SW480 (cell line): ENCODE results near the gene ATP1A4.
A peak's percentile ranks its signal among the peaks of the same experiment; 100 is the strongest.
"Not testable (repeated sequence)": the region's sequence is repeated elsewhere in the genome, so short reads cannot be mapped to it uniquely, and the experiment has no call there.

ENCODE experiments used
- DNase-seq: peaks from one replicate; pipeline ENCODE4 v3.0.0-alpha.2; 2016; ENCODE audit warnings: low spot score

ATP1A4 gene

GRCh38 chr1:160123726-160124125 is 27.7 kb upstream of the ATP1A4 start:
- DNase-seq = no peak

DNA sequence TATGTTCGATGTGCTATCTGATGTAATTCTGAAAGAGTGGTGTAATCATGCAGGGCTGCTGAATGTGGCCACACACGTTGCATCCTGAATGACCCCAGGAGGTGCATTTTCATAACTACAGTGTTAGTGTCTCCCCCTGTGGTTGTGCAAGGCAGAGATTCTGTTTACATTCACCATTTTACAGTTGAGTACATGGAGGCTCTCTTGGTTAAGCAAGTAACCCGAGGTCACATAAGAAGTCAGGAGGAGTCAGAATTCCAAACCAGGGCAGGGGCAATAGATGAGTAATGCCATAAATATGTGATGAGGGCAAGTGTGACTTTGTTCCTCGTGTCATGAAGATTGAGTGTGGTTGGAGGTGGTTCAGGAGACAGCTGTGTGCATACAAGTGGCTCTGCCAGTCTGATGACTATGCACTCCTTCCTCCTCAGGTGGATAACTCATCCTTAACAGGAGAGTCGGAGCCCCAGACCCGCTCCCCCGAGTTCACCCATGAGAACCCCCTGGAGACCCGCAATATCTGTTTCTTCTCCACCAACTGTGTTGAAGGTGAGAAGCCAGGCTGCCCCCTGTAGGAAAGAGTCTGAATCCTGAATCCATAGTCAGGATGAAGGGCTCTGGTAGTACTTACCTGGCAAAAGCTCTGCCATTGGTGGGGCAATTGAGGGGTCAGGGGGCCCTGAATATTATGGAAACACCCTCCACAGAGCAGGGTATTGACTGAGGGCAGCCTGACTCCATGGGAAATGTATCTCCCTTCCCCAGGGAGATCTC is 26.5 kb upstream of the ATP1A4 start:
- DNase-seq = peak; percentile 95

DNA sequence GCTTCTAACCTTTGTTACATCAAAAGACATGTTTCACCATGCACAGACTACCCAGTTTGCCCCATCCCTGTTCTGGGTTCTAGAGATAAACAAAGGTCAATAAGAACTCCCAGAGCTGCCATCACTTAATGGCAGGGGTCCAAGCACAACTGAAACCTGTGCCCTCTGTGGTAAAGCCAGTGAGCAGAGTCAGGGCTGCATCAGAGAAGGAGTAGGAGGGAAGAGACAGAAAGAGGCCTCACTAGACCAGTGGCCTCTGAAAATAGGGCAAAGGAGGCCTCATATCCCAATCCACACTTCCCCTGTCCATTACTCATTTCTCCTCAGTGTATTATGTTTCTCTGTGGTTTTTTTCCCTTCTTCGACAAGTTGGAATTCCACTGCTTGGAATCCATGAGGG is 25.7 kb upstream of the ATP1A4 start:
- DNase-seq = no peak

- DNase-seq = not testable (repeated sequence)
Measured at GRCh38 chr1:160126342-160126741, 25.1 kb upstream of the ATP1A4 start.

- no peak for DNase-seq
Measured at GRCh38 chr1:160127381-160127780, 24.0 kb upstream of the ATP1A4 start.

DNA sequence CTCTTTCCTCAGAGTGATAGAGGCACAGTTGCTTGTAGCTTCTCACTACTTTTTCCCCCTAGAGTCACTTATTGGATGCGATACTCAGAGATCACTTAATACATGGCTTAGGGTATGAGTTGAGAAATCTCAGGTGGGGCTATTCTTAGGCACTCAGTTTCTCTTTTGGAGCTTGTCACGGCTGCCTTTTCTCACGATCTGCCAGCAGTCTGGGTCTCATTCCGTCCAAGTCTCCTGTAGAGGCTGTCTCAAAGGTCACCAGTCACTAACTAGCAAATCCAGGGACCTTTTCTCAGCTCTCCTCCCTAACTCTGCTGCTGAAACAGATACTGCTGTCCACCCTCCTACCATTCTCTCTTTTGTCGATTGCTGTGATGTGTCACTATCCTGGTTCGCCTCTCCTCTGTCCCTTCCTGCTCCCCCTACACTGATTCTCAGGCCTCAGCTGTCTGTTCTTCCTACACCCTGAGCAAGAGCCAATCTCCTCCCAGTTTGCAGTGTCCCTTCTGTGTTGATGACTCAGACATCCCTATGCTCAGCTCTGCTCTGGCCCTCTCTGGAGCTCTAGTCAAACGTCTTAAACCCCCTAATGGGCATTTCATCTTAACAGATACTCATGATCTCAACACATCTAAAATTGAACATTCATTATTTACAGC is 23.4 kb upstream of the ATP1A4 start:
- peak; percentile 27 for DNase-seq

DNA sequence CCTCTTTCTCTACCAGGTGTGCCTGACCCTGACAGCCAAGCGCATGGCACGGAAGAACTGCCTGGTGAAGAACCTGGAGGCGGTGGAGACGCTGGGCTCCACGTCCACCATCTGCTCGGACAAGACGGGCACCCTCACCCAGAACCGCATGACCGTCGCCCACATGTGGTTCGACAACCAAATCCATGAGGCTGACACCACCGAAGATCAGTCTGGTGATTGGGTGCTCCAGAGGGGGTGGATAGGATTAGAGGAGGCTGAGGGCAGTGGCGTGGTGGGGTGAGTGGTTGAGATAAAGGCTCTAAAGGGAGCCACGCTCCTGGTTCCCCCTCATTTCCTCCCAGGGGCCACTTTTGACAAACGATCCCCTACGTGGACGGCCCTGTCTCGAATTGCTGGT is 22.8 kb upstream of the ATP1A4 start:
- no peak for DNase-seq

DNA sequence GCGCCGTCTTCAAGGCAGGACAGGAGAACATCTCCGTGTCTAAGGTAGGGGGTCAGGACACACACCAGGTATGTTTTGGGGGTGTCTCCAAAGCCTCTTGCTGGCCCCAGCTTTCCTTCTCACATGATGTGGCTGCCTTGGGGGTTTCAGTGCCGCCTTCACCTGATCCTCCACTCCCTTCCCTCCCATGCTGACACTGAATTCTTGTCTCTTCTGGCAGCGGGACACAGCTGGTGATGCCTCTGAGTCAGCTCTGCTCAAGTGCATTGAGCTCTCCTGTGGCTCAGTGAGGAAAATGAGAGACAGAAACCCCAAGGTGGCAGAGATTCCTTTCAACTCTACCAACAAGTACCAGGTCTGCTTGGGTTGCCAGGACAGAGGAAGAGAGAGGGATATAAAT is 22.4 kb upstream of the ATP1A4 start:
- DNase-seq = no peak

- DNase-seq = no peak
Measured at GRCh38 chr1:160129558-160129957, 21.8 kb upstream of the ATP1A4 start.

DNA sequence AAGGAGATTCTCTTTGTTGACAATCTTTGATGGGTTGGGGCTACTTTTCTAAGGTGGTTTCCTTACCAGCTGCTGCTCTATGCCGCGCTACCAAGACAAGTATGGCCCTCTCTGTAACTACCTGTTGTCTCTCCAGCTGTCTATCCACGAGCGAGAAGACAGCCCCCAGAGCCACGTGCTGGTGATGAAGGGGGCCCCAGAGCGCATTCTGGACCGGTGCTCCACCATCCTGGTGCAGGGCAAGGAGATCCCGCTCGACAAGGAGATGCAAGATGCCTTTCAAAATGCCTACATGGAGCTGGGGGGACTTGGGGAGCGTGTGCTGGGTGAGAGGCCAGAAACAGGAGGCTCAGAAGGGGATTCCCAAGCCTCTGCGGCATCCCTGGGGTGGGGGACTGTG is 21.4 kb upstream of the ATP1A4 start:
- no peak for DNase-seq

GRCh38 chr1:160130486-160130885 is 20.9 kb upstream of the ATP1A4 start:
- DNase-seq = no peak

- DNase-seq = no peak
Measured at GRCh38 chr1:160130939-160131338, 20.5 kb upstream of the ATP1A4 start.

DNA sequence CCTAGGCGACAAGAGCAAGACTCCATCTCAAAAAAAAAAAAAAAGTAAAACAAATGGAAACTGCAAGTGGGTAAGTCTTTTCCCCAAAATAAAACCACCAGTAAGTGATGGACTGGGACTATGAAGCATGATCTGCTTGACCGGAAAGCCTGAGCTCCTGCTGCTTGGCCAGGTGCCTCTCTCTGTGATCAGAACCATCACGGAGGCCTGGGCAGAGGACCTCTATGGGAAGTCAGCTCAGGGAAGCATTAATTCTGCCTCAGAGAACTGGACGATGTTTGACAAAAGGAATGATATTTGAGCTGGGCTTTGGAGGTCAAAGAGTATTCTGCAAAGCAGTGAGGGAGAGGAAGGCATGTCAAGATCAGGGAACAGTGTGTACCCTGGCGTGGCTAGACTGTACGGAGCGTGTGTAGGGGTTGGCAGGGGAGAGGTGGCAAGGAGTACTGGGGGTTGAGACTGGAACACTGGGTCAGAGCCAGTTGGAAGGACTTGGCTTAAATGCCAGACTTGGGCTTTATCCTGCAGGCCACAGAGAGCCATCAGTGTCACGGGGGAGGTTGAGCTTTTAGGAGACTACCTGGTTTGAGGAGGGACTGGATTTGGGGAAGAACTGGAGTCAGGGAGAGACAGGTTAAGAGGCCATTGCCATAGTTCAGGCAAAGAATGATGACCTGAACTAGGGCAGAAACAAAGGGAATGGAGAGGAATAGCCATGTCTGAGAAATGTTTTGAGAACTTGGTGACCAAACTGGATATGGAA is 19.4 kb upstream of the ATP1A4 start:
- no peak for DNase-seq

DNA sequence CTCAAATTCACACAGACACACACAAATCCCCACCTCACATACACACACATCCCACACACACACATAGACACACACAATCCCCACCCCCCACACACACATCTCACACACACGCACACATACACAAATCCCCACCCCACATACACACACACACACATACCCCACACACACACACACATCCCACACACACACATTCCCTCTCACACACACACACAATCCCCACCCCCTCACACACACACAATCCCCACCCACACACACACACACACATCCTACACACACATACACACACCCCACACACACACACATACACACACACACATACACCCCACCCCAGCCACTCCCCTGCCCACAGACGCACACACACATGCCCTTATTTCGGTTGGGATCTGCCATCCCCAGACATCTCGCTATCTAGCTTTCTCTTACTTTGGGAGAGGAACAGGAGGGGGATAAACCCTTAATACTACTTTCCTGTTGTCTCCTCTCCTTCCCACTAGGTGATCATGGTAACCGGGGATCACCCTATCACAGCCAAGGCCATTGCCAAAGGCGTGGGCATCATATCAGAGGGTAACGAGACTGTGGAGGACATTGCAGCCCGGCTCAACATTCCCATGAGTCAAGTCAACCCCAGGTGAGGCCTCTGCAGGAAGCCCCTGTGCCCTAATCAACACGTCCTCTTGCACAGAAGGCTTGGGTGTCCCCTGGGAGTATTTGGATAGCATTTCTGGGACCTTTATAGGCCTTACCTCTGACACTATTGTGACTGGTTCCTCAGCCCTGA is 17.2 kb upstream of the ATP1A4 start:
- DNase-seq = no peak

DNA sequence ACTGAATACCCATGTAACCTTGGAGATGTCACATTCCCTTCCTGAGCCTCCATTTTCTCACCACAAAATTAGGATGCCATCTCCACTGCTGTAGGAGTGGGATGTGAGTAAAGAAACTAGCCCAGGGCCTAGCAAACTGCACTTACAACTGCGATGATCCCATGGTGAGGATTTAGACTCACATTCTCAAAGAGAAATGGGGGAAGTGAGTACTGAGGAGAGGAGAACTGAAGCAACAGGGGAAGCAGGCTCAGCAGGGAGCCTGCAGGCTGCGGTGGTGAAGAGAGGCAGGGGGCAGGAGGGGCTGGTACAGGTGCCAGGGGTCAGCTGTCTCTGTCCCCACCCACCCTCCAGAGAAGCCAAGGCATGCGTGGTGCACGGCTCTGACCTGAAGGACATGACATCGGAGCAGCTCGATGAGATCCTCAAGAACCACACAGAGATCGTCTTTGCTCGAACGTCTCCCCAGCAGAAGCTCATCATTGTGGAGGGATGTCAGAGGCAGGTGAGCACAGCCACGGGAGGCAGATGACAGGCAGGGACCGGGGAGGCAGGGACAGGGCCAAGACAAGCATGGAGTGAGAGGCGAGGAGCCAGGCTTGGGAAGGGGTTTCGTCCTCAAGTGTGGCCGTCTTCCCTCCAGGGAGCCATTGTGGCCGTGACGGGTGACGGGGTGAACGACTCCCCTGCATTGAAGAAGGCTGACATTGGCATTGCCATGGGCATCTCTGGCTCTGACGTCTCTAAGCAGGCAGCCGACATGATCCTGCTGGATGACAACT is 16.4 kb upstream of the ATP1A4 start:
- DNase-seq = no peak

DNA sequence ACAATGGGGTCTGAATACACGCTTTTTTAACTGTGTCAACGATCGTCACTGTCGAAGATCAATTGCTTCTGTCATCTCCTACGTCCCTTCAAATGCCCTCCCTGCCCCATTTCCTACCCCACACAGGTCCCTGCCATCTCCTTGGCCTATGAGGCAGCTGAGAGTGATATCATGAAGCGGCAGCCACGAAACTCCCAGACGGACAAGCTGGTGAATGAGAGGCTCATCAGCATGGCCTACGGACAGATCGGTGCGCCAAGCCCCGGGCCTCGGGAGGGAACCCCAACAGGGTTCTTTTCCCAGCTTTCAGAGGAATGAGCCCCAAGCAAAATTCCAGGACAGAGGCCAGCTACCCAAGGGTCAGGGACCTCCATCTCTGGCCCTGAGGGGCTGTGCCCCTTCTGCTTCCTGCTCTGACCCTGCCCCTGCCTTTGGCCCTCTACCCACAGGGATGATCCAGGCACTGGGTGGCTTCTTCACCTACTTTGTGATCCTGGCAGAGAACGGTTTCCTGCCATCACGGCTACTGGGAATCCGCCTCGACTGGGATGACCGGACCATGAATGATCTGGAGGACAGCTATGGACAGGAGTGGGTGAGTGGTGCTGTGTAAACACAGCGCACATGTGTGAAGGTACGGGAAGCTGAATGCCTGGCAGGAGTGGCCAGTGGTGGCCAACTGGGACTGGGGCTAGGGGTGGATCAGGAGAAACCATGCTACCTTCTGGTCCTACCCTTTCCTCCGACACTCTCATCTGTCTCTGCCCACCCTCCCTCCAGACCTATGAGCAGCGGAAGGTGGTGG is 15.1 kb upstream of the ATP1A4 start:
- no peak for DNase-seq

GRCh38 chr1:160136926-160137200 is 14.5 kb upstream of the ATP1A4 start:
- DNase-seq = no peak

DNA sequence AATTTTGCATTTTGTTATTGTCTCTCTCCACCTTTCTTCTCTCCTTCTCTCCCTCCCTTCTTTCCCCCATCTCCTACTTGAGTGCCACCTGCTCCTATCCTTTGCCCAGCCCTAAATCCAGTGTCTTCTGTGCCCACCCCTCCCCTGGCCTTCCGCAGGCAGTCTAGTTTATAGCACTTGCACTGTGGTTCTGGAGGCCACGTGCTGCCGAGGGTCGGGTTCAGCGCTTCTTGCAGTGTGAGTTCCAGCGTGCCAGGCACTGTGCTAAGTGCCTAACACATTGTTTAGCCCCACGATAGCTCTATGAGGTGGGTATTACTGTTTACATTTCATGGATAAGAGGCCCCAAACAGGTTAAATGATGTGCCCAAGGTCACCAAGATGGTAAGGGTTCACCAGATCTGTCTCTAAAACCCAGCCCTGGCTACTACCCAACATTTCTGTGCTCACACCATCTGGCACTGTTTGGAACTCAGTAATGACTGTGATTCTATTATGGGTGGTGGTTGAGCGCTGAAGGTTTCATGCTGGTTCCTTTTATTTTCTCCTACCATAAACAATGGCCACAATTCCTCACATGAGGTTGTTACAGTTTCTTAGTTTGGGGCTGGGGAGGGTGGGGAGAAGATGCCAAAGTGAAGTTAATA is 14.1 kb upstream of the ATP1A4 start:
- DNase-seq = no peak

GRCh38 chr1:160139840-160140239 is 11.6 kb upstream of the ATP1A4 start:
- DNase-seq = no peak

- DNase-seq = no peak
Measured at GRCh38 chr1:160143695-160144094, 7.7 kb upstream of the ATP1A4 start.
